Renal pelvis (tissue), 4 donors: ENCODE data around the gene BTN3A1. TPM values are rescaled to one million over a fixed set of nuclear protein-coding genes. Genes with fewer than 3 reads are reported as not detected.
"Not testable (repeated sequence)": the region's sequence is repeated elsewhere in the genome, so short reads cannot be mapped to it uniquely, and the experiment has no call there.

Experiments used
- DNase-seq: peaks from one replicate; pipeline ENCODE4 v3.0.0-alpha.2; 2013
- polyA plus RNA-seq, 3 donors: library from polyadenylated mRNA; unstranded; fragments of 120-200 nt; gene quantifications; one replicate each; pipeline ENCODE4 v1.2.1, GENCODE V29; 2013; ENCODE audit not compliant: insufficient read length in 3 of 3

Gene BTN3A1
- polyA plus RNA-seq, 3 donors, result 17.6 to 31.5 (median 30.8) TPM

DNA sequence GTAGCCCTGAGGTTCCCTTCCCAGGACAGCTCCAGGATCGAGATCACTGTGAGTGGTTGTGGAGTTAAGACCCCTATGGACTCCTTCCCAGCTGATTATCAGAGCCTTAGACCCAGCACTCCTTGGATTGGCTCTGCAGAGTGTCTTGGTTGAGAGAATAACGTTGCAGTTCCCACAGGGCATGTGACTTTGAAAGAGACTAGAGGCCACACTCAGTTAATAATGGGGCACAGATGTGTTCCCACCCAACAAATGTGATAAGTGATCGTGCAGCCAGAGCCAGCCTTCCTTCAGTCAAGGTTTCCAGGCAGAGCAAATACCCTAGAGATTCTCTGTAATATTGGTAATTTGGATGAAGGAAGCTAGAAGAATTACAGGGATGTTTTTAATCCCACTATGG, 24.4 kb upstream of the BTN3A1 start:
- no peak for DNase-seq

DNA sequence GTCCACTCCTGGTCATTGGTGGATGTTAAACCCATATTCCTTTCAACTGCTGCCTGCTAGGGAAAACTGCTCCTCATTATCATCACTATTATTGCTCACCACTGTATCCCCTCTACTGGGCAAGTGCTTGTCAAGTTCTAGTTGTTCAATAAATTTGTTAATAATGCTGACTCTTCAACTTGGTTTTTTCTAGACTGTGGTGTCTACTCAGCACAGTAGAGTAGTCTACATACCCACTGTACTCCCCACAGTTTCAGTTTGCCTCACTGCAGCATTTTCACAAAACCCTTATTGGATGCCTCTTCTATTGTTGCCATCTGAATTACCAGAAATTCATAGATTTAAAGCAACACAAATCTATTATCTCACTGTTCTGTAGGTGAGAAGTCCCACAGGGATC, 23.9 kb upstream of the BTN3A1 start:
- not testable (repeated sequence) for DNase-seq

DNA sequence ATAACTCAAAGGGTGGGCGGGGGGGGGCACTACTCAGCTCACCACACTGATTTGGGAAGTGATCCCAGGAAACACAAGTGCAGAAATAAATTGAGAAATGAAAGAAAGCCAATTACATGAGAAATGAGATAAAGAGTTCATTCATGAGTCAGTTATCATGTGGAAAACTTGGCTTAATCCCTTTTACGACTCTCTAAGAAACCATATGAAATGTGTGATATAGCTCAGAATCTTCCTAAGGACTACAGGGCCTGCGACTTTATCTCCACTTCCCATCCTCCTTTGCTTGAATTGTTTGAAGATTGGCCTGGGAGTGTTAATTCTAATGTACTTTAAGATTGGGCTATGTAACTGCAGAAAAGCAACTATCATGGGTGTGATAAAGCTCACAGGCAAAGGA, 22.8 kb upstream of the BTN3A1 start:
- no peak for DNase-seq

DNA sequence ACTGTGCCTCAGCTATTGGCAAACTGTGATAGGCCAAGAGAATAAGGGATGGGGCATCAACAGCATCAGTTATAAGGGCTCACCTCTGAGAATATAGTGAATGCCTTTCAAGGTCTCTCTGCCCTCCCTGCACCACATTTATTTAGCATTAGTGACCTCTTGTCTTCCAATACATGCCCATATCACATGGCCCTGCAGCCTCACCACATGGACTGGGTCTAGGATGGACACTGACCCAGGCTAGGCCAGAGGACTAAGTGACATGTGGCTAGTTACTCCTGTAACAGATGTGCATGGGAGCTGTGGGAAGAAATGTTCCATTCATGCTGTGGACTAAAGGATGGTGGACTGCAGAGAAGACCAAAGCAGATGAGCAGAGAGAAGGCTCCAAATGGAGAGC, 22.3 kb upstream of the BTN3A1 start:
- no peak for DNase-seq

DNA sequence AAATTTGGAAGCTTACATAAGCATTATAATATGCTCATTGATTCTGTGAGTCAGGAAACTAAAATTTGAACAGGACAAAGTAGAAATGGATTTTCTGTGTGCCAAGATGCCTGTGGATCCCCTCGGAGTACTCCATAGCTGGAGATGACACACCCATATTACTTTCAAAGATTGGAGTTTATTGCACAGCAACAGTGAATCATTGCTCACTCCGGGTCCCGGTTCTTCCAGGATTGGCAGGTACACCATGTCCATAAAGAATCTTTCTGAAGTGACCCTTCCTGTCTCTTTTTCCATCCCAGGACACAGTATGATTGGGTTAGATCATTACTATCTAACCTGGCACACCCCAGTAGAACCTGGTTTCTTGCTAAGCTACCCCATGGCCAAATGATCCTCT, 21.8 kb upstream of the BTN3A1 start:
- no peak for DNase-seq

DNA sequence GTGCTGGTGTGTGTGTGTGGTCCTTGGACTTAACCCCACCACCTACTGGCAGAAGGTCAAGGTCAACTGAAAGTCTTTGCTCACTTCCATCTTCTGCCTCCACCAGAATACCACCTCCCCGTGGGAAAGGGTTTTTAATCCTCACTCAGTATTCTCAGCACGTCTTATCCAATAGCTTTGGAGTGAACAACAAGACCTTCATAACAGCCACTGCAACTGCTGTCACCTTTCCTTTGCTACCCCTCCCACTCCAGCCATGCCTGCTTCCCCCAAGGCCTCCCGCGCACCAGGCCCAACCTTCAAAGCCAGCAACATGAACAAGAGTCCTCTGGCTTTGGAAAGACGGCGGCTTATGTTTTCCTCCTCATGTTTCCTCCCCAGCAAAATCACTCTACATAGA, 20.0 kb upstream of the BTN3A1 start:
- DNase-seq, result no peak

DNA sequence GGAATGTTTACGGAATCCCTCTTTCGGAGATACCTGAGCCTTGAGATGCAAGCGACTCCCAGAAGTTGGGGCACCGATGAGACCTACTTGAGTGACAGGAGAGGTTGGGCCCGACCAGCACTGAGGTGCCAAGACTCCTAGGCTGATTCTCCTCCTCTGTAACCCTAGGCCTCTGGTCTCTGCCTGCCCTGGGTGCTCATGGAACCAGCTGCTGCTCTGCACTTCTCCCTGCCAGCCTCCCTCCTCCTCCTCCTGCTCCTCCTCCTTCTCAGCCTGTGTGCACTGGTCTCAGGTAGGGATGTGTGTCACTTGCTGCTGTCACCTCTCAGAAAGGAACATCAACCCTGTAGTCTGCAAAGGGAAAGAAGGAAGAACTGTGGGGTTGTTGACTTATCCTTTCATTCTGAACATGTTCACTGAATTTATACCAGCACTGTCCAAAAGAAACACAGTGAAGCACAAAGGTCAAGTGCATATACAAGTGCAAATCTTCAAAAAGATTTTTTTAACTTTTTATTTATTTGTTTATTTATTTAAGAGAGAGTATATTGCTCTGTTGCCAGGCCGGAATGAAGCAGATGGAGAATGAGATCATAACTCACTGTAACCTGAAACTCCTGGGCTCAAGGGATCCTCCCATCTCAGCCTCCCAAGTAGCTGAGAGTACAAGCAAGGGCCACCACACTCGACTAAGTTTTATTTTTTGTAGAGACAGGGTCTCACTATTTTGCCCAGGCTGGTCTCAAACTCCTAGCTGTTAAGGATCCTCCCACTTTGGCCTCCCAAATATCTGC, 18.3 kb upstream of the BTN3A1 start:
- peak; percentile 66 for DNase-seq

DNA sequence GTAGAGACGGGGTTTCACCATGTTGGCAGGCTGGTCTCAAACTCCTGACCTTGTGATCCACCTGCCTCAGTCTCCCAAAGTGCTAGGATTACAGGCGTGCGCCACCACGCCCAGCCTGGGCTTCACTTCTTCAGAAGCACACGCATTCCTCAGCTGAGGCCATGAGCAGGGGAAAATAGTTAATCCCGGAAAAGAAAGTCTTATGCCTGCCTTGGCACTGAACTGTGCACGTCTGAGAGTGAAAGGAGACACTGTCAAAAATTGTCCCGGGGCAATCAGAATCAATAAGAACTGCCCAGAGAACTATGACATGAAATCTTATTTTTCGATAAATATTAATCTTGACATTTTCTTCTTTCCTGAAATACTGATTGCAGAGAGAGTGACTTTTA, 16.3 kb upstream of the BTN3A1 start:
- DNase-seq, result no peak

DNA sequence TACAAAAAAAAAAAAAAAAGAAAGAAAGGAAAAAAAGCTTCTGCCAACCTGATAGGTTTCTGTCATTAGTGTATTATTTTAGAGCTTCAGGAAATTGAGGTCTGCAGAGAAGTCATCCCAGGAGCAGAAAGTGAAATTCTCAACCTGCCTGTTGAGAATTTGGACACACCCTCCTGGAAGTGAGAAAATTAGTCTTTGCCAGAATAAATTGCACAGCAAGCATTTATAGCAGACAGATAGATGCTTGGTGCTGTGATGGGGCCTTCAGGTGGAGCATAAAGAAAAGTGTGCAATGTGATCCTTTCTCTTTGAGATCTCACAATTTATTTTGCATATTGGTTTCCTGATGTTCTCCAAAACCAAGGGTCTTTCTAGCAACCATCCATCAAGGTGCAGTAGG, 14.5 kb upstream of the BTN3A1 start:
- DNase-seq, result no peak

DNA sequence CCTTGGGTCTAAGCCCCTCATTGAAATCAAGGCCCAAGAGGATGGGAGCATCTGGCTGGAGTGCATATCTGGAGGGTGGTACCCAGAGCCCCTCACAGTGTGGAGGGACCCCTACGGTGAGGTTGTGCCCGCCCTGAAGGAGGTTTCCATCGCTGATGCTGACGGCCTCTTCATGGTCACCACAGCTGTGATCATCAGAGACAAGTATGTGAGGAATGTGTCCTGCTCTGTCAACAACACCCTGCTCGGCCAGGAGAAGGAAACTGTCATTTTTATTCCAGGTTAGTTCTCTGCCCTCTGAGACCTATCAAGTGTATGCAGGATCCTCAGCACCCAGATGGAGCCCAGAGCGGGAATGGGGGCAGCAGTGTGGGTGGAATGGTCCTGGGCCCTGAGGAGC, 14.1 kb upstream of the BTN3A1 start:
- DNase-seq, result no peak

DNA sequence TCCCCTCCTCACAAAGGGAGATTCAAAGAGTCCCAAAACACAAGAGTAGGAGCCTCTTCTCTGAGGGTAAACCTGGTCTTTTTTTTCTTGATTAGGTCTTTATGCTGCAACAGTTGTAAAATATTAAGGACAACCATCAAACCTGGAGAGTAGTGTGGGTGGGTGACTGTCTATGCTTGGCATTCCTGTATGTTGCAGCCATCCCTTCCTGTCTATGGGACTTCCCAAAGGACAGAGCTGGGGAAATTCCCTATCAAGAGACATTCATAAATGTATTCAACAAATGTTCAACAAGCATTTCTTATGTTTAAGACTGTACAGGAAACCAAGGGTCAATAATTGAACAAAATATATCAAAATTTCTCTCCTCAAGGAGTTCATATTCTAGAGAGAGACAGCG, 13.6 kb upstream of the BTN3A1 start:
- DNase-seq, result no peak

DNA sequence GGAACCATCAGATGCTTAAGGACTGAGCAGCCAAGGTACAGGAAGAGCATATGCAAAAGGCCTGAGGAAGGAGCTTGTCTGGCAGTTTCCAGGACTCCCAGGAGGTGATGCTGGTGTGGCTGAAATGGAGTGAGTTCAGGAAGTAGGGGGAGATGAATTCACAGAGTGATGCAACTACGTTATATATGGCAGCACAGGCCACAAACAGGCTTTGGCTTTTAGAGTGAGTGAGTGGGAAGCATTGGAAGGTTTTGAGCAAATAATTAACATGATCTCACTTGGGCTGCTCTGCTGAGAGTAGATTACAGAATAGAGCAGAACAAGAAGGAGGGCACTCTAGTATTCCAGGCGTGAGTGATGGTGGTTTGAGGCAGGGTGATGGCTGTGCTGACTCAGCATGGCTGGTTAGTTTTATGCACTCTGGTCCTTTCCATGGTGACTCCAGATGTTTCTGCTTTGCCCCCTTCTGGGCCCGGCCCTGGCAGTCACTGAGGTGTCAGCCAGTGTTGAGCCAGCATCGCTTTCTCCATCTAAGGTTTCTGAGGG, 12.7 kb upstream of the BTN3A1 start:
- no peak for DNase-seq

DNA sequence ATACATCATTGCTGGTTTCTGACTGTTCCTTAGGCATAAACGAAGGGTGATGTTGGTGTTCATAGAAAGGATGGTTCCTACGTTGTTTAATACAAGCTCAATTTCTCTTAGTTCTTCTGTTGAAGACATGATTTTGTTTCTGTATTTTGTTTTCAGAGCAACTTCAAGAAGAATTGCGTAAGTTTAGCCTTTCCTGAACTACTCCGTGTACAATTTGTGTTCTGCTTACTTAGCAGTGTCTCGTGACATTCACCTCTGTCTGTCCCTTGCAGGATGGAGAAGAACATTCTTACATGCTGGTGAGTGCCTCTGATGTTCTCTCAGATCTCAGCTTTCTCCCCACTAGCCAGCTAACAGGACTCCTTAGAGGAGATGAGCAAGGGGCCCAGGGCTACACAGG, 11.5 kb upstream of the BTN3A1 start:
- no peak for DNase-seq

DNA sequence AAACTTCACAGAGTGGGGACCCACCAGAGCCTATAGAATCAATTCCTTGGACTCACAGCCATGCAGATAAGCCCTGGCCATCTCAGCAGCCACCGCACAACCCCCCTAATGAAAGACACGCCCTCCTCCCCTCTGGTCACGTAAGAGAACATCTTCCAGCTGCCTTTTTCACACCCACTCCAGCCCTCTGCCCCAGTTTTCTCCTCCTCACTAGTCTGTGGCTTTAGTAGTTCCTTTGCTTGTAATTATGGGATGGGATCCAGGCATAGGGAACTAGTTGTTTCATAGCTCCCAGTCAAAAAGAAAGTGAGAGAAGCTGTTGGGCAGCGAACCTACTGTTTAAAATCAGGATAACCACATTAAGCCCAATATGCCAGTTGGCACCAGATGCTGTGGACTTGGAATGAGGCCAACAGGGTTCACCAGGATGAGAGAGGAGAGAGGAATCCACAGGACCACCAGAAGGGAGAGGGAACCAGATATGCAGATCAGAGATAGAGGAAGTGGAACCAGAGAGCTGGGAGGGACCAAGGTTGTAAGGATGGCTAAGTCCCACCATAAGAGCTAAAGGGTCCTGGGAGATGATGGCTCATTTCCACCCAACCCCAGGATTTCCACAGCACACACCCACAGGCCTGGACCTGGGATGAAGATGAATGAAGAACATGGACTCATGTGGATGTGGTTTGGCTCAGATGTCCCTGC, 9.0 kb upstream of the BTN3A1 start:
- no peak for DNase-seq

DNA sequence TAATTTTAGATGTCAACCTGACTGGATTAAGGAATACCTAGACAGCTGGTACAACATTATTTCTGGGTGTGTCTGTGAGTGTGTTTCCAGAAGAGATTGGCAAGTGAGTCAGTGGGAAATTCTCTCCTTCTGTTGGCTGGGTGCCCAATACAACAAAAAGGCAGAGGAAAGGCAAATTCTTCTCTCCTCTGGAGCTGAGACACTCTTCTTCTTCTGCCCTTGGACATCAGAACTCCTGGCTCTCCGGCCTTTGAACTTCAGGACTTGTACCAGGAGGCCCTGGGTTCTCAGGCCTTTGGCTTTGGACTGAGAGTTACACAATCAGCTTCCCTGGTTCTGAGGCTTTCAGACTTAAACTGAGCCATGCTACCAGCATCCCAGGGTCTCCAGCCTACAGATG, 7.8 kb upstream of the BTN3A1 start:
- DNase-seq, result no peak

DNA sequence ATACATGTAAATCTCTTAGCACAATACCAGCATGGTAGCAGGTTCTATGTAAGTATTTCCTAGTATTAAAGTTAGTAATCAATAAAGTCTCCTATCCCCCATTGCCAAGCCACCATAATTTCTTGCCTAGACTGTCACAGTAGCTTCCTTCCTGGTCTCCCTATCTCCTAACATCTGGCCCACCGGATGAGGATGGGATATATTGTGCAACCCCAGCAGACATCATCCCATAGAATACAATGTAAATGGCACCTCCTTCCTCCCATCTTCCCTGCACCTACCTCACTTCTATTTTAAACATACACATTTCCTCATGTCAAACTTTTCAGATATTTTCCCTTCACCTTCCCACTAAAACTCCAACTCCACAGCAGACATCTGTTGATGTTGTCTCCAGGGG, 3.5 kb upstream of the BTN3A1 start:
- DNase-seq, result no peak

DNA sequence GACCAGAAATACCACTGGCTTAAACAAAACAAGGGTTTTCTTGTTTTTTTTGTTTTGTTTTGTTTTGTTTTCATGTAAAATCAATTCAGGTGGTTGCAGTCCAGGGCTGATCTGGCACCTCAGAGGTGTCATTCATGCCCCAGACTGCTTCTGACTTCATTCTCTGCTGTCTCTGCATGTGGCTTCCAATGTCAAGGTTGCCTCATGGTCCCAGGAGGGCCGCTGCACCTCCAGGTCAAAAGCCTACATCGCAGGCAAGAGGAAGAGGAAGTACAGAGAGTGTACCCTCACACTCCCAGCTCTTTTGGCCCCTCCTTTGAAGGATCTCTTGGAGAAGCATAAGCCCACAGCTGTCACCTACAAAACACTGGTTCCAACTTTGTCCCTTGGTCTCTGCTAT, 1.4 kb upstream of the BTN3A1 start:
- no peak for DNase-seq

DNA sequence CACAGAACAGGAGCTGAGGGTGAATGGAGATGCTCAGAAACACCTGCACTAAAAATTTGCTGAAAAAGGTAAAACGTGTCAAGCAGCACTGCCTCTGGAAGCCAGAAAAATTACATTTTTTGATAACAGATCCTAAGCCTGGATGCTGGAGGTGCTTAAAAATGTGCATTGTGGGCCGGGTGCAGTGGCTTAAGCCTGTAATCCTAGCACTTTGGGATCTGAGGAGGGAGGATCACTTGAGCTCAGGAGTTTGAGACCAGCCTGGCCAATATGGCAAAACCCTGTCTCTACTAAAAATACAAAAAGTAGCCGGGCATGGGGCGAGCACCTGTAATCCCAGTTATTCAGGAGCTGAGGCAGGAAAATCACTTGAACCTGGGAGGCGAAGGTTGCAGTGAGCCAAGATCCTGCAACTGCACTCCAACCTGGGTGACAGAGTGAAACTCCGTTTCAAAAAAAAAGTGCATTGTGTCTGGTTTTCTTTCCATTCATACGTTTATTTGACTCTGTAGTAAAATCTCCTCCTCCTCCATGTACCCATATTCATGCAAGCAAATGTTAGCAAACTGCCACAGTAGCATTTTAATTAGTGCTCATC, 587 bp upstream of the BTN3A1 start:
- DNase-seq, result no peak

DNA sequence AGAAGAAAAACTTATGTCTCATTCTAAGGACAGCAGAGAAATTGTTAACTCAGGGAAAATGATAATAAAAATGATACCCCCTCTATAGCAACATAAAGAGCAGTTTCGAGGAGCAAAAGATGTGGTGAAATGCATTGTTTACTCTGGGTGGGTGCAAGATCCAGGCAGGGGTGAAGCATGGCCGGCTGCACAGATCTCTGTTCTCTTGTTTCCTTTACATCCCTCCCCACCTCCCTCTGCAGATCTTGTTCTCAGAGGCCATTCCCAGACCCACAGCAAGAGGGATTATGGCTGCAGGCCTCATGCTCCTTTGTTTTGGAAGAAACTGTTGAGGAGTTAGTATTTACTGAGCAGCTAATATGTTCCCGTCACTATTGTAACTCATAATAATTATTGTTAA, 1.8 kb downstream of the BTN3A1 start:
- no peak for DNase-seq

DNA sequence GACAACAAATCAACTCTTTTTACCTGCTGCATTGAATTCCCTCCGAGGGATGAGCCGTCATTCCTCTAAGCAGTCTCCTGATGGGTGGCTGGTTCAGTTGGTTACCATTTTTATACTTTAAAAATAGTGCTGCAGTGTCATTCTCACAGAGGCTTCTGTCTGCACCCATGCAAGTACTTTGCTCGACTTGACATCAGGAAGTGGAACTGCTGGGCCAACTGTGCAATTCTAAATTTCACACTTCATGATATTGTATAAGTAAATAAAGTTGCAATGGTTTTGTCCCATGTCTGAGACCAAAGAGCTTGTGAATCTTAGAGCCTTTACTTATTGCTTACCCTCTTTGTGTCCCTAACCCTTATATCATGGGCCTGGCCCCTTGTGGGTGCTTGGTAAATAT, 2.5 kb downstream of the BTN3A1 start:
- no peak for DNase-seq

DNA sequence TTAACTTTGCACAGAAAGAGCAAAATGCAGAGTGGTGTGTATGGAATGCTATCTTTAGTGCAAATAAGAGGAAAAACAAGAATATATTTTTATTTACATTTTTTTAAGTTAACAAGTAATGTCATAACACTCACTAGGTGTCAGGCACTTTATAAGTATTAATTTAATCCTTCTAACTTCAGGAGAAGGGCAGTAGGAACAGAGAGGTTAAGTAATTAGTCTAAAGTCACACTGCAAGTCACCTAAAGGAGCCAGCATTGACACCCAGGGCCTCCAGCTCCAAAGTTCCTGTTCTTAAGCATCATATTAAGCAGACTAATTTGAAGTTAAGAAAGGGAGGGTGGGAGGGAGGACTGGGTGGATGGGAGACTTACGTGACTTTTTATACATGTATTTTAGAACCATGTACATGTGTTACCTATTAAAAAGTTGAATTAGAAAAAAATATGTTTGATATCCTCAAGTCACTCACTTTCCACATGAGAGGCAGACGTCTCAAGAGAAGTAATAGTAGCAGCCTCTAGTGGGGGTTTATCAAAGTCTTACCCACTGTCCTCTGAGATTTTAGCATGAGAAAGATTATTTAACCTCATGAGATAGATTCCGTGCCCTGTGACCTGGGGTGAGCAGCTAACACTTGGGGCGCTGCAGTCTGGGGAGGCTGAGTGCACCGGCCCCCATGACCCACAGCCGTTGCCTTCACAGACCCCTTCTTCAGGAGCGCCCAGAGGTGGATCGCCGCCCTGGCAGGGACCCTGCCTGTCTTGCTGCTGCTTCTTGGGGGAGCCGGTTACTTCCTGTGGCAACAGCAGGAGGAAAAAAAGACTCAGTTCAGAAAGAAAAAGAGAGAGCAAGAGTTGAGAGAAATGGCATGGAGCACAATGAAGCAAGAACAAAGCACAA, 7.0 kb downstream of the BTN3A1 start:
- DNase-seq, result no peak

DNA sequence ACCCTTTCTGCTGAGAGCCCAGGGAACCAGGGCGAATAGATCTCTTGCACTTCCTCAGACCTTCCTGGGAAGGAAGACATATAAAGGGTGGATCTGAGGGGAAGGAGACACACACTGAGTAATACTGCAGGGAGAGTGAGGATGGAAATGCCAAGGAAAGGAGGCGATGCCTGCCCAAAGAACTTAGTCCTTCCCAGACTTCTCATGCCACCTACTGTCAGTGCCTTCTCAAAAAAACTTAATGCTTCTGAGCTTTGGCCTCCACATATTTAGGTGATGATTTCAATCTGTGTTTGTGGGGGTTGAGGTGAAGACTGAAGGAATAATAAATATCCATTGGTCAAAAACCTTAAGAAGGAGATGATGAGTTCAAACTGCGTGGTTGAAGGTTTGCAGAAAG, 9.7 kb downstream of the BTN3A1 start:
- DNase-seq, result no peak
